Urinary bladder (tissue), 4 donors: ENCODE data around the gene DNAAF8. TPM values are rescaled to one million over a fixed set of nuclear protein-coding genes. Genes with fewer than 3 reads are reported as not detected.

ENCODE experiments used
- DNase-seq: peaks from one replicate; pipeline ENCODE4 v3.0.0-alpha.2; 2015; ENCODE audit errors: extremely low spot score
- H3K27ac ChIP-seq: one replicate; pipeline ENCODE4 v1.5.1; 2013; ENCODE audit warnings: low read depth, mild to moderate bottlenecking, moderate library complexity
- H3K36me3 ChIP-seq: one replicate; pipeline ENCODE4 v1.6.1; 2013; ENCODE audit warnings: mild to moderate bottlenecking, moderate library complexity; ENCODE audit not compliant: insufficient read depth
- H3K4me1 ChIP-seq: one replicate; pipeline ENCODE4 v1.6.1; 2013; ENCODE audit warnings: mild to moderate bottlenecking, moderate library complexity; ENCODE audit not compliant: insufficient read depth
- H3K4me3 ChIP-seq: one replicate; pipeline ENCODE4 v1.5.1; 2013; ENCODE audit warnings: low read depth, low read length
- WGBS: extraction: QIAGEN DNeasy Blood & Tissue Kit; methylation state at CpG from one replicate; pipeline ENCODE4 v1.1.7; 2013; 5-methylcytosine and 5-hydroxymethylcytosine counted together
- polyA plus RNA-seq: library from polyadenylated mRNA; stranded (reverse); fragments of 200-250 nt; gene quantifications from one replicate; pipeline ENCODE4 v1.2.3, GENCODE V29; 2013
- total RNA-seq: library from RNA; depleted of rRNA; stranded (reverse); fragments of >200 nt; gene quantifications from one replicate; pipeline ENCODE4 v1.2.3, GENCODE V29; 2014
- donor health status: healthy with polysubstance abuse.
- donor health status: healthy.

DNAAF8 gene
- total and polyA plus RNA-seq, 2 donors: 1.3 TPM

- Histone ChIP-seq H3K4me1 (peaks cover 2% of the 10 kb centered on the region), H3K36me3 (peaks cover 3% of the 10 kb centered on the region), H3K4me3 (no peak overlapping the region), H3K27ac (no peak overlapping the region)
- WGBS: 90% methylated on average over 7 of the region's 7 CpGs
- no peak for DNase-seq
These were observed 29.5 kb downstream of the DNAAF8 start for GRCh38 chr16:4763791-4764190.

GRCh38 chr16:4765511-4766474, 31.5 kb downstream of the DNAAF8 start:
- Histone ChIP-seq H3K4me1 (peaks cover 2% of the 10 kb centered on the region), H3K27ac (no peak overlapping the region), H3K36me3 (peaks cover 3% of the 10 kb centered on the region), H3K4me3 (peak overlapping the region; percentile 95)
- no peak for DNase-seq
- WGBS: 75% methylated on average over 26 of the region's 26 CpGs

- Histone ChIP-seq H3K27ac (peak within 1 kb of the TSS; percentile 79), H3K36me3 (peaks cover 3% of the 10 kb centered on the region), H3K4me3 (peak within 1 kb of the TSS; percentile 95), H3K4me1 (peaks cover 2% of the 10 kb centered on the region)
- DNase-seq: peak; percentile 90
- WGBS: 3% methylated on average over 72 of the region's 72 CpGs
These were observed 32.7 kb downstream of the DNAAF8 start, which contains the start of gene ZNF500 for GRCh38 chr16:4766875-4767628. Gene ZNF500, minus strand, starts transcription at chr16:4767162. Its CDS starts 1,184 bp downstream, at chr16:4765978.

GRCh38 chr16:4767872-4768548, 33.7 kb downstream of the DNAAF8 start:
- 57% methylated on average over 17 of the region's 17 CpGs for whole genome bisulfite sequencing
- Histone ChIP-seq H3K4me3 (peak overlapping the region; percentile 50), H3K4me1 (peaks cover 2% of the 10 kb centered on the region), H3K36me3 (no peaks in the 10 kb centered on the region), H3K27ac (peak overlapping the region; percentile 84)
- no peak for DNase-seq

GRCh38 chr16:4768549-4769305, 34.4 kb downstream of the DNAAF8 start:
- Histone ChIP-seq H3K27ac (peak overlapping the region; percentile 84), H3K4me3 (peak overlapping the region; percentile 50), H3K36me3 (no peaks in the 10 kb centered on the region), H3K4me1 (peaks cover 2% of the 10 kb centered on the region)
- 3% methylated on average over 48 of the region's 48 CpGs for WGBS
- peak; percentile 92 for DNase-seq

GRCh38 chr16:4769306-4769638, 34.9 kb downstream of the DNAAF8 start:
- Histone ChIP-seq H3K4me1 (peaks cover 2% of the 10 kb centered on the region), H3K36me3 (no peaks in the 10 kb centered on the region), H3K27ac (no peak overlapping the region), H3K4me3 (no peak overlapping the region)
- no peak for DNase-seq
- 53% methylated on average over 7 of the region's 7 CpGs for WGBS

- no peak for DNase-seq
- 55% methylated on average over 3 of the region's 3 CpGs for WGBS
- Histone ChIP-seq H3K4me1 (no peaks in the 10 kb centered on the region), H3K36me3 (no peaks in the 10 kb centered on the region), H3K27ac (no peak overlapping the region), H3K4me3 (no peak overlapping the region)
These were observed 37.3 kb downstream of the DNAAF8 start for GRCh38 chr16:4771646-4772045.

- DNase-seq: no peak
- no peak overlapping the region for H3K27ac ChIP-seq
- no peaks in the 10 kb centered on the region for H3K4me1 ChIP-seq
- H3K4me3 ChIP-seq: no peak overlapping the region
- 66% methylated on average over 5 of the region's 5 CpGs for WGBS
- no peaks in the 10 kb centered on the region for H3K36me3 ChIP-seq
These were observed 38.0 kb downstream of the DNAAF8 start for GRCh38 chr16:4772351-4772750.

- Histone ChIP-seq H3K4me3 (no peak overlapping the region), H3K4me1 (no peaks in the 10 kb centered on the region), H3K27ac (no peak overlapping the region), H3K36me3 (no peaks in the 10 kb centered on the region)
- WGBS: 83% methylated on average over 13 of the region's 13 CpGs
- DNase-seq: no peak
These were observed 40.7 kb downstream of the DNAAF8 start for GRCh38 chr16:4775005-4775404.

- DNase-seq: no peak
- H3K4me3 ChIP-seq: no peak overlapping the region
- 96% methylated on average over 2 of the region's 2 CpGs for WGBS
These were observed 41.9 kb downstream of the DNAAF8 start for GRCh38 chr16:4776141-4776705.

GRCh38 chr16:4777339-4778049, 43.2 kb downstream of the DNAAF8 start:
- H3K36me3 ChIP-seq: no peaks in the 10 kb centered on the region
- WGBS: 85% methylated on average over 17 of the region's 17 CpGs

More at GRCh38 chr16:4776141-4776705, 41.9 kb downstream of the DNAAF8 start:
- no peaks in the 10 kb centered on the region for H3K4me1 ChIP-seq
- no peak overlapping the region for H3K27ac ChIP-seq
- no peaks in the 10 kb centered on the region for H3K36me3 ChIP-seq

GRCh38 chr16:4778050-4778392, 43.7 kb downstream of the DNAAF8 start:
- no peak for DNase-seq
- 87% methylated on average over 5 of the region's 5 CpGs for WGBS
- no peaks in the 10 kb centered on the region for H3K36me3 ChIP-seq
- no peak overlapping the region for H3K4me3 ChIP-seq
- H3K4me1 ChIP-seq: no peaks in the 10 kb centered on the region
- no peak overlapping the region for H3K27ac ChIP-seq

More at GRCh38 chr16:4777339-4778049, 43.2 kb downstream of the DNAAF8 start:
- no peak overlapping the region for H3K4me3 ChIP-seq
- H3K27ac ChIP-seq: no peak overlapping the region
- H3K4me1 ChIP-seq: no peaks in the 10 kb centered on the region
- DNase-seq: no peak
